Prostate gland (tissue), 2 donors: ENCODE results near the gene LGALS3. TPM values are rescaled to one million over a fixed set of nuclear protein-coding genes. Genes with fewer than 3 reads are reported as not detected.

Experiments
- DNase-seq: peaks from one replicate; pipeline ENCODE4 v3.0.0-alpha.2; 2019; ENCODE audit warnings: low spot score
- H3K27ac ChIP-seq, 2 donors: fragments of 200-600 bp; sonication (generic); 2 replicates each; pipeline ENCODE4 v1.5.1; 2017 to 2019
- H3K27me3 ChIP-seq: fragments of 200-600 bp; sonication (generic); replicated peaks from 2 replicates; pipeline ENCODE4 v1.5.1; 2019; ENCODE audit not compliant: insufficient read depth
- H3K36me3 ChIP-seq, 2 donors: fragments of 200-600 bp; sonication (generic); 1 replicate in 1 of 2; 2 replicates in 1 of 2; pipeline versions ENCODE4 v1.5.1 to v1.8.1; 2017 to 2019
- H3K4me1 ChIP-seq: fragments of 200-600 bp; sonication (generic); replicated peaks from 2 replicates; pipeline ENCODE4 v1.5.1; 2019
- H3K4me3 ChIP-seq, 2 donors: fragments of 200-600 bp; sonication (generic); 2 replicates each; pipeline ENCODE4 v1.5.1; 2017 to 2019
- H3K9me3 ChIP-seq: fragments of 200-600 bp; sonication (generic); 2 replicates; pipeline ENCODE4 v1.5.1; 2017
- POLR2A ChIP-seq: fragments of 450-650 bp; IDR thresholded peaks from one replicate; pipeline ENCODE4 v1.6.1; 2016; ENCODE audit warnings: antibody characterized with exemption, mild to moderate bottlenecking
- POLR2AphosphoS5 ChIP-seq: sonication (generic); formaldehyde crosslinking; IDR thresholded peaks from one replicate; pipeline ENCODE4 v1.6.1; 2017; ENCODE audit warnings: antibody characterized with exemption
- WGBS: methylation state at CpG from one replicate; pipeline ENCODE4 v1.1.5; 2018; 5-methylcytosine and 5-hydroxymethylcytosine counted together
- intact Hi-C: fragments of 100-400 bp; cut with DNase I; formaldehyde crosslinking; loops from one replicate; pipeline ENCODE4 v1.14.2; 2022
- total RNA-seq, 2 donors: library from RNA; depleted of rRNA; stranded (reverse); fragments of >200 nt; gene quantifications; one replicate each; pipeline ENCODE4 v1.1.0, GENCODE V29; 2016
- TF ChIP-seq, protein P1 (sequence below), 4 experiments: fragments of 200-600 bp in 2 of 4; fragments of 450-650 bp in 2 of 4; sonication (generic) in 2 of 4; IDR thresholded peaks; 1 replicate in 3 of 4; 2 replicates in 1 of 4; pipeline ENCODE4 v1.5.1; 2016 to 2019; ENCODE audit warnings: antibody characterized with exemption in 4 of 4, mild to moderate bottlenecking in 2 of 4, moderate library complexity in 2 of 4

LGALS3 gene
- total RNA-seq, 2 donors from 2014 or later = 334 to 400 TPM

DNA sequence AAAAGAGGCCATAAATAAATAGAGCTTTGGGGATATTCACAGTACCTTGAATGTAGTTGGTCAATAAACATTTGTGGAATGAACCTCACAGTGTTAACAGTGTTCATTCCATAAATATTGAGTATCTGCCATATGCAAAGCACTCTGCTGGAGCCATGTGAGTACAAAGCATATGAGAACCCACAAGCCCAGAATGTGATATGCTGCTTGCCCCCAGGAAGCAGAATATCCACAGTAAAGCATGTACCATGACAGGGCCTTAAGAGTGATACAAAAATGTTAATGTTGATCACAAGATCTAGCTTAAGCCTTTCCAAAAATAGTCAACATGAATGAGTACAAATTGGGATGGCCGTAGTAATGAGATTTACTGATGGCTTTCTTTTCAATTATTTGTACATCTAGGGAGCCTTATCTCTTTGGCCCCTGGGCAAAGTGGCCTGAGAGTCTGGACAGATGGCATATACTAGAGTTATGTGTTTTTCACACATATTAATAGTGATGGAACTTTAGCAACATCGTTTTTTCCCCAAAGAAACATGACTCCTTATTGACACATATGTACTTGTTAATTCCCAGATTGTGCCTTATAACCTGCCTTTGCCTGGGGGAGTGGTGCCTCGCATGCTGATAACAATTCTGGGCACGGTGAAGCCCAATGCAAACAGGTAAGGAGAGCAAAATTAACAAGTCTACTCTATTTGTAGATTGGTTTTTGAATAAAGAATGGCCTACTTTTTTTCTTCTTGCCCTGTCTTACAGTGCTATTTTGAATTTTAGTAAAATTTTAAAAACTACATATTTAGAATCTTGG lies 10.9 kb downstream of the LGALS3 start:
- Histone ChIP-seq H3K4me1 (no peaks in the 10 kb centered on the region), H3K36me3 (peaks cover 0 to 5% of the 10 kb centered on the region in 2 donors), H3K27me3 (no peaks in the 10 kb centered on the region), H3K9me3 (no peaks in the 10 kb centered on the region), H3K27ac (no peak overlapping the region), H3K4me3 (no peak overlapping the region)
- intact Hi-C loops = no loop called here
- TF ChIP-seq POLR2A = no peak
- TF ChIP-seq, protein P1, sequence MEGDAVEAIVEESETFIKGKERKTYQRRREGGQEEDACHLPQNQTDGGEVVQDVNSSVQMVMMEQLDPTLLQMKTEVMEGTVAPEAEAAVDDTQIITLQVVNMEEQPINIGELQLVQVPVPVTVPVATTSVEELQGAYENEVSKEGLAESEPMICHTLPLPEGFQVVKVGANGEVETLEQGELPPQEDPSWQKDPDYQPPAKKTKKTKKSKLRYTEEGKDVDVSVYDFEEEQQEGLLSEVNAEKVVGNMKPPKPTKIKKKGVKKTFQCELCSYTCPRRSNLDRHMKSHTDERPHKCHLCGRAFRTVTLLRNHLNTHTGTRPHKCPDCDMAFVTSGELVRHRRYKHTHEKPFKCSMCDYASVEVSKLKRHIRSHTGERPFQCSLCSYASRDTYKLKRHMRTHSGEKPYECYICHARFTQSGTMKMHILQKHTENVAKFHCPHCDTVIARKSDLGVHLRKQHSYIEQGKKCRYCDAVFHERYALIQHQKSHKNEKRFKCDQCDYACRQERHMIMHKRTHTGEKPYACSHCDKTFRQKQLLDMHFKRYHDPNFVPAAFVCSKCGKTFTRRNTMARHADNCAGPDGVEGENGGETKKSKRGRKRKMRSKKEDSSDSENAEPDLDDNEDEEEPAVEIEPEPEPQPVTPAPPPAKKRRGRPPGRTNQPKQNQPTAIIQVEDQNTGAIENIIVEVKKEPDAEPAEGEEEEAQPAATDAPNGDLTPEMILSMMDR (IDR thresholded peaks at IDR 0.05) = no peak
- no peak for TF ChIP-seq POLR2AphosphoS5
- WGBS = 78% methylated on average over 4 of the region's 4 CpGs
- no peak for DNase-seq

DNA sequence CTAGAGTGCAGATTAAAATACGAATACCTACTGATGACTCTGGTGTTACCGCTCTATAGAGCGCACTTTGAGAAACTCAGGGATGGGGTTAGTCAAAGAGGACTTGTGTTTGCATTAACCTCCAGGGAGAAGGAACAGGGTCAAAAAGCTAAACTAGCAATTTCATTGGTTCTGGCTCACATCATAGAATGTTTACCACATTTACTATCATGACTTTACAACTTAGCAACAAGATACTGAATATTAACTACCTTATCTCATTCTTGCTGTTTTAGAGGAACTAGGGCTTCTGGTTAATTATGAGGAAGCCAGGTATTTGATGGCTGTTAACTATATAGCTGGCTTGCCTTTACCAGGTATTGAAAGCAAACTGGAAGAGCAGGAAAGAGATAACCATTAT lies 12.8 kb downstream of the LGALS3 start:
- Histone ChIP-seq H3K9me3 (no peaks in the 10 kb centered on the region), H3K4me1 (no peaks in the 10 kb centered on the region), H3K4me3 (no peak overlapping the region), H3K36me3 (peaks cover 0 to 5% of the 10 kb centered on the region in 2 donors), H3K27me3 (no peaks in the 10 kb centered on the region), H3K27ac (no peak overlapping the region)
- WGBS = 93% methylated on average over 3 of the region's 3 CpGs
- intact Hi-C loops = no loop called here
- no peak for DNase-seq
- TF ChIP-seq POLR2A = no peak
- TF ChIP-seq, protein P1 (IDR thresholded peaks at IDR 0.05) = no peak
- TF ChIP-seq POLR2AphosphoS5 = no peak

- Histone ChIP-seq H3K36me3 (peaks cover 0 to 5% of the 10 kb centered on the region in 2 donors), H3K9me3 (no peaks in the 10 kb centered on the region), H3K4me1 (no peaks in the 10 kb centered on the region), H3K4me3 (no peak overlapping the region), H3K27me3 (no peaks in the 10 kb centered on the region), H3K27ac (no peak overlapping the region)
- WGBS = 82% methylated on average over 2 of the region's 2 CpGs
- no peak for TF ChIP-seq POLR2A
- TF ChIP-seq, protein P1 (IDR thresholded peaks at IDR 0.05) = no peak
- intact Hi-C loops = no loop called here
- no peak for DNase-seq
Observed at GRCh38 chr14:55142466-55142865, 13.4 kb downstream of the LGALS3 start.

- no peaks in the 10 kb centered on the region for H3K4me1 ChIP-seq
- no peaks in the 10 kb centered on the region for H3K9me3 ChIP-seq
- no peaks in the 10 kb centered on the region for H3K27me3 ChIP-seq
- no peak overlapping the region for H3K27ac ChIP-seq
- TF ChIP-seq, protein P1 (IDR thresholded peaks at IDR 0.05) = no peak
- TF ChIP-seq POLR2AphosphoS5 (no peak), POLR2A (no peak)
- peaks cover 0 to 2% of the 10 kb centered on the region in 2 donors for H3K36me3 ChIP-seq
- intact Hi-C loops = no loop called here
- 93% methylated on average over 2 of the region's 2 CpGs for WGBS
- DNase-seq = no peak
- no peak overlapping the region for H3K4me3 ChIP-seq
Observed at GRCh38 chr14:55146425-55146824, 17.4 kb downstream of the LGALS3 start.

- Histone ChIP-seq H3K4me3 (no peak overlapping the region), H3K4me1 (no peaks in the 10 kb centered on the region), H3K36me3 (no peaks in the 10 kb centered on the region), H3K27me3 (no peaks in the 10 kb centered on the region), H3K9me3 (no peaks in the 10 kb centered on the region), H3K27ac (no peak overlapping the region)
- WGBS = 90% methylated on average over 1 of the region's 1 CpG
- TF ChIP-seq POLR2AphosphoS5 (no peak), POLR2A (no peak)
- TF ChIP-seq, protein P1 (IDR thresholded peaks at IDR 0.05) = no peak
- intact Hi-C loops = no loop called here
- no peak for DNase-seq
Observed at GRCh38 chr14:55151601-55152000, 22.5 kb downstream of the LGALS3 start.
